IMR-90 (cell line): Measurements from ENCODE around the gene GRAMD1A. TPM values are rescaled to one million over a fixed set of nuclear protein-coding genes. Genes with fewer than 3 reads are reported as not detected.

Source experiments
- ATAC-seq: fragments of 200-7000 bp; cut with Tn5 transposase; 2 replicates; pipeline ENCODE4 v1.9.1; 2020; ENCODE audit warnings: low read depth, mild to moderate bottlenecking, moderate library complexity
- BruUV-seq: library from RNA; stranded (reverse); fragments of 400-500 nt; replicated peaks from 2 replicates; lab custom pipeline; 2021; lab: Mats Ljungman, UMichigan
- CTCF ChIA-PET: fragments of 300-600 bp; formaldehyde crosslinking; extraction: SDS; loops from one replicate; lab custom pipeline; 2021; ENCODE audit warnings: antibody characterized with exemption; lab: Yijun Ruan, JAX
- POLR2A ChIA-PET: fragments of 300-600 bp; sonication (Branson Sonifier 250); formaldehyde crosslinking; loops from one replicate; lab custom pipeline; 2022; ENCODE audit warnings: antibody characterized with exemption; ENCODE audit not compliant: unreplicated experiment; lab: Charles Lee
- DNase-seq: peaks from one replicate; pipeline ENCODE4 v3.0.0; 2013
- H2AFZ ChIP-seq: replicated peaks from 2 replicates; pipeline ENCODE3; 2013; ENCODE audit warnings: low read length, mild to moderate bottlenecking; ENCODE audit not compliant: poor library complexity
- H2AK5ac ChIP-seq: 2 replicates; pipeline ENCODE4 v1.6.1; 2013; ENCODE audit warnings: low read depth, low read length, inconsistent platforms
- H2AK9ac ChIP-seq: replicated peaks from 2 replicates; pipeline ENCODE3; 2013; ENCODE audit warnings: mild to moderate bottlenecking, low read depth, low read length, moderate library complexity; ENCODE audit not compliant: poor library complexity
- H2BK120ac ChIP-seq: 2 replicates; pipeline ENCODE4 v1.6.1; 2013; ENCODE audit warnings: low read depth, low read length, inconsistent platforms
- H2BK15ac ChIP-seq: 3 replicates; pipeline ENCODE4 v1.6.1; 2013; ENCODE audit warnings: low read depth, low read length, inconsistent platforms
- H2BK20ac ChIP-seq: 2 replicates; pipeline ENCODE4 v1.6.1; 2013; ENCODE audit warnings: low read depth, mild to moderate bottlenecking, inconsistent platforms, low read length, moderate library complexity
- H2BK5ac ChIP-seq: 2 replicates; pipeline ENCODE4 v1.6.1; 2013; ENCODE audit warnings: mild to moderate bottlenecking, low read depth, low read length, inconsistent platforms; ENCODE audit not compliant: poor library complexity, severe bottlenecking
- H3K14ac ChIP-seq: replicated peaks from 2 replicates; pipeline ENCODE4 v1.6.1; 2013; ENCODE audit warnings: low read depth, low read length, inconsistent platforms
- H3K18ac ChIP-seq: 2 replicates; pipeline ENCODE4 v1.6.1; 2013; ENCODE audit warnings: low read depth, low read length, control low read depth
- H3K23ac ChIP-seq: 2 replicates; pipeline ENCODE4 v1.6.1; 2013; ENCODE audit warnings: low read depth, low read length, inconsistent platforms
- H3K27ac ChIP-seq: 2 replicates; pipeline ENCODE4 v1.5.1; 2013; ENCODE audit warnings: mild to moderate bottlenecking, control low read depth, low read length; ENCODE audit not compliant: insufficient read depth
- H3K27me3 ChIP-seq: 2 replicates; pipeline ENCODE4 v1.6.1; 2013; ENCODE audit warnings: low read length; ENCODE audit not compliant: control insufficient read depth, insufficient read depth
- H3K36me3 ChIP-seq: 2 replicates; pipeline ENCODE4 v1.6.1; 2013; ENCODE audit warnings: low read length, mixed read lengths; ENCODE audit not compliant: control insufficient read depth, insufficient read depth
- H3K4ac ChIP-seq: 2 replicates; pipeline ENCODE4 v1.6.1; 2013; ENCODE audit warnings: low read depth, low read length, inconsistent platforms
- H3K4me1 ChIP-seq: 2 replicates; pipeline ENCODE4 v1.6.1; 2013; ENCODE audit warnings: low read length, mixed read lengths; ENCODE audit not compliant: control insufficient read depth, insufficient read depth
- H3K4me2 ChIP-seq: 2 replicates; pipeline ENCODE4 v1.6.1; 2013; ENCODE audit warnings: low read depth, mild to moderate bottlenecking, control low read depth, low read length, moderate library complexity
- H3K4me3 ChIP-seq: 2 replicates; pipeline ENCODE4 v1.5.1; 2013; ENCODE audit warnings: low read depth, mild to moderate bottlenecking, control low read depth, low read length, moderate library complexity; ENCODE audit not compliant: insufficient read depth
- H3K56ac ChIP-seq: 2 replicates; pipeline ENCODE4 v1.6.1; 2013; ENCODE audit warnings: low read length, inconsistent platforms; ENCODE audit not compliant: insufficient read depth; ENCODE audit errors: extremely low read depth
- H3K79me1 ChIP-seq, 2 experiments: 2 replicates each; pipeline ENCODE4 v1.6.1; 2013; ENCODE audit warnings: low read length in 2 of 2, inconsistent platforms in 1 of 2, low read depth in 1 of 2
- H3K9ac ChIP-seq: 2 replicates; pipeline ENCODE4 v1.6.1; 2013; ENCODE audit warnings: low read depth, low read length, control low read depth
- H3K9me1 ChIP-seq: 2 replicates; pipeline ENCODE4 v1.6.1; 2013; ENCODE audit warnings: low read length, inconsistent platforms; ENCODE audit not compliant: insufficient read depth
- H3K9me3 ChIP-seq: 2 replicates; pipeline ENCODE4 v1.6.1; 2013; ENCODE audit warnings: low read length; ENCODE audit not compliant: control insufficient read depth, insufficient read depth
- H4K20me1 ChIP-seq: 2 replicates; pipeline ENCODE4 v1.6.1; 2013; ENCODE audit warnings: low read length, inconsistent platforms; ENCODE audit not compliant: insufficient read depth
- H4K5ac ChIP-seq: 2 replicates; pipeline ENCODE4 v1.6.1; 2013; ENCODE audit warnings: mild to moderate bottlenecking, low read depth, low read length, control low read depth
- H4K8ac ChIP-seq, 2 experiments: 2 replicates each; pipeline ENCODE4 v1.6.1; 2013; ENCODE audit warnings: low read depth in 2 of 2, low read length in 2 of 2, control low read depth in 1 of 2, inconsistent platforms in 1 of 2
- H4K91ac ChIP-seq: 2 replicates; pipeline ENCODE4 v1.6.1; 2013; ENCODE audit warnings: low read depth, low read length, inconsistent platforms; ENCODE audit not compliant: insufficient read depth
- BHLHE40 ChIP-seq: fragments of 150-350 bp; IDR thresholded peaks from 2 replicates; pipeline ENCODE4 v1.6.1; 2016; ENCODE audit warnings: mild to moderate bottlenecking, low read depth, low read length
- CEBPB ChIP-seq: IDR thresholded peaks from 2 replicates; pipeline ENCODE4 v1.6.1; 2012; ENCODE audit warnings: low read depth, low read length, improper control_type of control experiment
- ELK1 ChIP-seq: fragments of 150-350 bp; IDR thresholded peaks from 2 replicates; pipeline ENCODE4 v1.6.1; 2016; ENCODE audit warnings: low read depth, mild to moderate bottlenecking, low read length, moderate library complexity, borderline replicate concordance
- FOS ChIP-seq: fragments of 150-350 bp; IDR thresholded peaks from 2 replicates; pipeline ENCODE4 v1.6.1; 2016; ENCODE audit warnings: low read depth, low read length
- MAFK ChIP-seq: IDR thresholded peaks from 2 replicates; pipeline ENCODE4 v1.6.1; 2012; ENCODE audit warnings: low read depth, low read length, improper control_type of control experiment
- MAZ ChIP-seq: IDR thresholded peaks from 2 replicates; pipeline ENCODE4 v1.6.1; 2012; ENCODE audit warnings: low read depth, mild to moderate bottlenecking, low read length, improper control_type of control experiment, moderate library complexity, borderline replicate concordance
- MXI1 ChIP-seq: IDR thresholded peaks from 2 replicates; pipeline ENCODE4 v1.6.1; 2012; ENCODE audit warnings: low read depth, mild to moderate bottlenecking, low read length, moderate library complexity, borderline replicate concordance
- NFE2L2 ChIP-seq: fragments of 150-350 bp; IDR thresholded peaks from 2 replicates; pipeline ENCODE4 v1.6.1; 2016; ENCODE audit warnings: low read depth, mild to moderate bottlenecking, low read length
- POLR2A ChIP-seq: IDR thresholded peaks from 2 replicates; pipeline ENCODE4 v1.6.1; 2012; ENCODE audit warnings: mild to moderate bottlenecking, low read depth, low read length
- RAD21 ChIP-seq: IDR thresholded peaks from 2 replicates; pipeline ENCODE4 v1.6.1; 2012; ENCODE audit warnings: low read length, improper control_type of control experiment
- RCOR1 ChIP-seq: IDR thresholded peaks from 2 replicates; pipeline ENCODE4 v1.6.1; 2012; ENCODE audit warnings: mild to moderate bottlenecking, low read length, improper control_type of control experiment; ENCODE audit not compliant: insufficient replicate concordance
- RFX5 ChIP-seq: IDR thresholded peaks from 2 replicates; pipeline ENCODE4 v1.8.0; 2012; ENCODE audit warnings: low read depth, mild to moderate bottlenecking, low read length, moderate library complexity
- SMC3 ChIP-seq: fragments of 150-350 bp; IDR thresholded peaks from 2 replicates; pipeline ENCODE4 v1.6.1; 2016; ENCODE audit warnings: low read depth, mild to moderate bottlenecking, antibody characterized with exemption, low read length, moderate library complexity
- WGBS, 2 experiments: methylation state at CpG; one replicate each; pipeline versions ENCODE4 v1.1.5 to v1.1.7; 2013; ENCODE audit warnings: missing lambda C conversion rate in 2 of 2; ENCODE audit not compliant: insufficient read length in 1 of 2; ENCODE audit errors: extremely low coverage in 2 of 2; 5-methylcytosine and 5-hydroxymethylcytosine counted together
- dilution Hi-C: fragments of 300-500 bp; cut with HindIII; formaldehyde crosslinking; loops from one replicate; pipeline ENCODE4 v1.14.3; 2018; ENCODE audit warnings: low sequenced_read_pairs; ENCODE audit not compliant: unreplicated experiment
- in situ Hi-C: fragments of 300-500 bp; cut with MboI; formaldehyde crosslinking; loops from 3 replicates; pipeline ENCODE4 v1.14.3; 2019; ENCODE audit warnings: low sequenced_read_pairs, inconsistent platforms, mixed read lengths
- intact Hi-C: fragments of 100-400 bp; cut with micrococcal nuclease; formaldehyde crosslinking; loops from 2 replicates; pipeline ENCODE4 v1.10.0; 2022
- polyA plus RNA-seq, 3 experiments: library from polyadenylated mRNA; depleted of rRNA; stranded (reverse); fragments of >200 nt; gene quantifications; 2 replicates each; pipeline ENCODE4 v1.2.3, GENCODE V29; 2012; ENCODE audit warnings: low replicate concordance in 1 of 3
- total RNA-seq: library from RNA; depleted of rRNA; stranded (reverse); fragments of >200 nt; gene quantifications from 2 replicates; pipeline ENCODE4 v1.2.3, GENCODE V29; 2012
- TF ChIP-seq, protein P1 (sequence below): fragments of 150-350 bp; IDR thresholded peaks from 2 replicates; pipeline ENCODE4 v1.6.1; 2017; ENCODE audit warnings: mild to moderate bottlenecking, antibody characterized with exemption, low read length, low read depth

GRAMD1A gene
- total and polyA plus RNA-seq, 2 of the 4 experiments (the other 2 are of a cell fraction), result 11.1 to 63.0 TPM

- WGBS, 2 experiments, result 33% methylated on average over 1 of the region's 7 CpGs; no CpG with 5 or more reads in 1 of the 2 experiments
- intact Hi-C loops (no loop called here), in situ Hi-C loops (no loop called here), dilution Hi-C loops (no loop called here)
- TF ChIP-seq BHLHE40, result no peak
- TF ChIP-seq RFX5, result no peak
- no peak for TF ChIP-seq RCOR1
- TF ChIP-seq CEBPB, result no peak
- no peak for TF ChIP-seq ELK1
- no peak for TF ChIP-seq MAZ
- no peak for TF ChIP-seq MAFK
- TF ChIP-seq RAD21, result no peak
- TF ChIP-seq POLR2A, result no peak
- TF ChIP-seq, protein P1, sequence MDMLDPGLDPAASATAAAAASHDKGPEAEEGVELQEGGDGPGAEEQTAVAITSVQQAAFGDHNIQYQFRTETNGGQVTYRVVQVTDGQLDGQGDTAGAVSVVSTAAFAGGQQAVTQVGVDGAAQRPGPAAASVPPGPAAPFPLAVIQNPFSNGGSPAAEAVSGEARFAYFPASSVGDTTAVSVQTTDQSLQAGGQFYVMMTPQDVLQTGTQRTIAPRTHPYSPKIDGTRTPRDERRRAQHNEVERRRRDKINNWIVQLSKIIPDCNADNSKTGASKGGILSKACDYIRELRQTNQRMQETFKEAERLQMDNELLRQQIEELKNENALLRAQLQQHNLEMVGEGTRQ, result no peak
- TF ChIP-seq SMC3, result no peak
- no peak for TF ChIP-seq MXI1
- TF ChIP-seq NFE2L2, result no peak
- no peak for TF ChIP-seq FOS
- no peak for ATAC-seq
- H3K27me3 ChIP-seq, result peaks cover 10% of the 10 kb centered on the region
- no peak overlapping the region for H3K9ac ChIP-seq
- ChIA-PET CTCF (no interaction called here), POLR2A (no interaction called here)
- H2BK120ac ChIP-seq, result no peak overlapping the region
- no peak for DNase-seq
- no peak overlapping the region for H2AK5ac ChIP-seq
- H3K18ac ChIP-seq, result no peak overlapping the region
- H3K4me2 ChIP-seq, result no peak overlapping the region
- no peaks in the 10 kb centered on the region for H3K9me1 ChIP-seq
- H3K36me3 ChIP-seq, result no peaks in the 10 kb centered on the region
- no peaks in the 10 kb centered on the region for H3K79me1 ChIP-seq
- H2BK15ac ChIP-seq, result no peak overlapping the region
- peaks cover 18% of the 10 kb centered on the region for H3K9me3 ChIP-seq
- no peak overlapping the region for H3K23ac ChIP-seq
- no peaks in the 10 kb centered on the region for H3K4me1 ChIP-seq
- H3K4me3 ChIP-seq, result no peak overlapping the region
- H4K91ac ChIP-seq, result no peak overlapping the region
- H3K14ac ChIP-seq, result no peak overlapping the region
- H2AFZ ChIP-seq, result no peak overlapping the region
- H4K5ac ChIP-seq, result no peak overlapping the region
- H4K8ac ChIP-seq, result no peak overlapping the region
- no peak overlapping the region for H3K4ac ChIP-seq
- no peak overlapping the region for H2BK20ac ChIP-seq
- H4K20me1 ChIP-seq, result no peaks in the 10 kb centered on the region
- H2AK9ac ChIP-seq, result no peak overlapping the region
- H3K56ac ChIP-seq, result no peak overlapping the region
- H2BK5ac ChIP-seq, result no peak overlapping the region
- no peak overlapping the region for H3K27ac ChIP-seq
- no TSS peak for BruUV-seq
These were observed 27.9 kb upstream of the GRAMD1A start for GRCh38 chr19:34972163-34972705.
